ENCODE measurements around the gene RASGRP3.
"Not testable (repeated sequence)": the region's sequence is repeated elsewhere in the genome, so short reads cannot be mapped to it uniquely, and the experiment has no call there.

RASGRP3 gene

DNA sequence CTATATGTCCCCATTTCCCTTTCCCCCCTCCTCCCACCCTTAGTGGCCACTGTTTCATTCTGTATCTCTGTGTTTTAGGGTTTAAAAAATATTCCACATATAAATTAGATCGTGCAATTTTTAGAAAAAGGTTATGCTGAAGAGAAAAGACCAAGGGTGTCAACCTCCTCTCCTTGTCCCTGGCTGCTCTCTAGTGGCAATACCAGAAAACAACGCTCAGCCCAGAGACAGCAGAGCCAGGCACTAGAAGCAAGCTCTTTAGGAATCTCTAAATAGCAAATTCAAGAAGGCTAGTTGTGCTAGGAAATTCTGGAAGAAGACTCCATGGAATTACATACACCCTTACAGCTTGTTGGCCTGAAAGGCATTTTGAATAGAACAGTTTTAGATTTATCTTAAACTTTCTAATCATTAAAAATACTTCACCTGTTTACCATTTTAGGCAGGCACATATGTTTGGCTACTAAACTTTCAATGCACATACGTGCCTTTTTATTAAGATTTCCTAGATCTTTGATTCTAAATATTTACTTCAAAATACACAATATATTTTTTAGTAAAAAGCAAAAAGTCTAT lies 35.1 kb upstream of the RASGRP3 start:
- no peak overlapping the region for H3K4me3 ChIP-seq (ENCODE audit: low read length)
- H3K36me3 ChIP-seq (ENCODE audit: insufficient read depth, low read depth, low read length): no peaks in the 10 kb centered on the region
- no peaks in the 10 kb centered on the region for H3K27me3 ChIP-seq (ENCODE audit: insufficient read depth, low read length)
- no peaks in the 10 kb centered on the region for H3K9me3 ChIP-seq (ENCODE audit: insufficient read depth, low read depth, low read length)
- no peak overlapping the region for H3K9ac ChIP-seq (ENCODE audit: low read depth, low read length)
- no peak overlapping the region for H3K27ac ChIP-seq (ENCODE audit: low read length)
- H3K4me1 ChIP-seq (ENCODE audit: insufficient read depth, low read length): no peaks in the 10 kb centered on the region

DNA sequence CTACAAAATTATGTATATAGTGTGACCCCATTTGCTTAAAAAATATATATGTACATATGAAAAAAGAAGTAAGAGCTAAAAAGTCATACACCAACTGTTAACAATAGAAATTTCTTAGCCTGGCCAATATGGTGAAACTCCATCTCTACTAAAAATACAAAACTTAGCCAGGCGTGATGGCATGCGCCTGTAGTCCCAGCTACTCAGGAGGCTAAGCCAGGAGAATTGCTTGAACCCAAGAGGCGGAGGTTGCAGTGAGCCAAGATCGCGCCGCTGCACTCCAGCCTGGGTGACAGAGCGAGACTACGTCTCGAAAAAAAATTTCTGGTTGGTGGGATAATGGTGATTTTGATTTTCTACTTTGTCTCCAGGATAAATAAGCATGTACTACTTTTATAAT lies 34.4 kb upstream of the RASGRP3 start:
- H3K27ac ChIP-seq (ENCODE audit: low read length); H3K36me3 ChIP-seq (ENCODE audit: insufficient read depth, low read depth, low read length); H3K9me3 ChIP-seq (ENCODE audit: insufficient read depth, low read depth, low read length); H3K4me1 ChIP-seq (ENCODE audit: insufficient read depth, low read length); H3K9ac ChIP-seq (ENCODE audit: low read depth, low read length); H3K27me3 ChIP-seq (ENCODE audit: insufficient read depth, low read length); H3K4me3 ChIP-seq (ENCODE audit: low read length): not testable (repeated sequence)

DNA sequence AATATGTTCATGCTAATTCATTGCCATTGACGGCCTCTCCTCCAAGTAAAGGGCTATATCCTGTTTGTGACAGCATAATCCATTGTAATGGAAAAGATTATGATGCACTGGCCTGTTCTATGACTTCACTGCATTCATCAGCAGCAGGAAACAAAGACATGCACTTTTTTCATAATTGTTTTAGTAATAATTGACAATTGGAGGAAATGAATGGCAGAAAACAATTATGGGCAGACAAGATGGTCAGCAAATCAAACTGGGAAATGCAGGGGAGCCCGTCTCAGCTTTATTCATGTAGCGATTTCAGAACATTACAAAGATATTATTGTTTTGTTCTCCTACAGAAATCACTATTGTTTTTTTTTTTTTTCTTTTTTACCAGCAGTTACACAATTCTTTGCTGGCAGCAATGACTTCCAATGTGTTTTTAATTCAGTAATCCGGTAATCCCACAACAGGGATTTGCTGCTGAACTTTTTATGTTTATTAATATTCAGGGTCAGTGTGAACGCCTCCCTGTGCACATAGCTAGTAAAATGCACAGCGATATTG lies 33.8 kb upstream of the RASGRP3 start:
- no peak overlapping the region for H3K27ac ChIP-seq (ENCODE audit: low read length)
- H3K4me1 ChIP-seq (ENCODE audit: insufficient read depth, low read length): no peaks in the 10 kb centered on the region
- no peaks in the 10 kb centered on the region for H3K27me3 ChIP-seq (ENCODE audit: insufficient read depth, low read length)
- no peaks in the 10 kb centered on the region for H3K9me3 ChIP-seq (ENCODE audit: insufficient read depth, low read depth, low read length)
- no peak overlapping the region for H3K9ac ChIP-seq (ENCODE audit: low read depth, low read length)
- no peak overlapping the region for H3K4me3 ChIP-seq (ENCODE audit: low read length)
- no peaks in the 10 kb centered on the region for H3K36me3 ChIP-seq (ENCODE audit: insufficient read depth, low read depth, low read length)

DNA sequence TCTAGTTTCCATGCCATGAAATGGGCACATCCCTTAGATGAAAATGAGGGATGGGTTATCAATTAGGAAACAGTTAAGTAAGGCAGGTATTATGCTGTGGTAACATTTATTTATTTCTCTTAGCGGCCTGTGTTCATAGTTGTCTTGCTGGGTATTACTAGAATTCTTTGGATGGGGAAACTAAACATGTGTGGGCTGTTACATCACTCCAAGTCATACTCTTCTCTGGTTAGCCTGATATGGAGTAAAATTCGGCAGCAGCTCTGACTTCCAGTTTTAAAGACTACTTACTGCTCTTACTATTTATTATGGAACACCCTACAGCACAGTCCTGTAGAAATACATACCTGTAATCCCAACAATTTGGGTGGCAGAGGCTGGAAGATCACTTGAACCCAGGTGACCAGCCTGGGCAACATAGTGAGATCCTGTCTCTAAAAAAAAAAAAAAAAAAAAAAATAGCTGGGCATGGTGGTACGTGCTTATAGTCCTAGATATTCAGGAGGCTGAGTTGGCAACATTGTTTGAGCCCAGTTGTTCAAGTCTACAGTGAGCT lies 33.1 kb upstream of the RASGRP3 start:
- H3K9ac ChIP-seq (ENCODE audit: low read depth, low read length): no peak overlapping the region
- H3K9me3 ChIP-seq (ENCODE audit: insufficient read depth, low read depth, low read length): no peaks in the 10 kb centered on the region
- H3K4me3 ChIP-seq (ENCODE audit: low read length): no peak overlapping the region
- H3K27me3 ChIP-seq (ENCODE audit: insufficient read depth, low read length): no peaks in the 10 kb centered on the region
- no peaks in the 10 kb centered on the region for H3K36me3 ChIP-seq (ENCODE audit: insufficient read depth, low read depth, low read length)
- H3K27ac ChIP-seq (ENCODE audit: low read length): no peak overlapping the region
- H3K4me1 ChIP-seq (ENCODE audit: insufficient read depth, low read length): no peaks in the 10 kb centered on the region

DNA sequence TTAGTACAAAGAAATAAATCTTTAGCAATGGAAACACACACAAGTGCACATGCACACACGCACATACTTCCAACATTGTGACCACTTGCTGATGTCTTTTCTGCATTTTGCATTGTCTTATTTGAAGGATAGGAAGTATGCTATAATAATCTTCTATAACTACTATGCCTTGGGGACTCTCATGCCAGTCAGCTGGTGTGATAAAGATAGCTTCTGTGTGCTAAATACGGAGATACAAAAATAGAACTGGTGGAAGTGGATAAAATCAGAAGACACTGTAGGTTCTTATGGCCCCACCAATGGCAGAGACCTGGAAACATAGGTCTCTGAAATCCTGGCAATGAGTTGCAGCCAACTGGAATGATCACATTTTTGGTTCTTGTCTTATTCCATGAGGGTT lies 31.5 kb upstream of the RASGRP3 start:
- no peak overlapping the region for H3K4me3 ChIP-seq (ENCODE audit: low read length)
- H3K36me3 ChIP-seq (ENCODE audit: insufficient read depth, low read depth, low read length): no peaks in the 10 kb centered on the region
- H3K27ac ChIP-seq (ENCODE audit: low read length): no peak overlapping the region
- H3K27me3 ChIP-seq (ENCODE audit: insufficient read depth, low read length): no peaks in the 10 kb centered on the region
- no peaks in the 10 kb centered on the region for H3K9me3 ChIP-seq (ENCODE audit: insufficient read depth, low read depth, low read length)
- no peak overlapping the region for H3K9ac ChIP-seq (ENCODE audit: low read depth, low read length)
- H3K4me1 ChIP-seq (ENCODE audit: insufficient read depth, low read length): no peaks in the 10 kb centered on the region

DNA sequence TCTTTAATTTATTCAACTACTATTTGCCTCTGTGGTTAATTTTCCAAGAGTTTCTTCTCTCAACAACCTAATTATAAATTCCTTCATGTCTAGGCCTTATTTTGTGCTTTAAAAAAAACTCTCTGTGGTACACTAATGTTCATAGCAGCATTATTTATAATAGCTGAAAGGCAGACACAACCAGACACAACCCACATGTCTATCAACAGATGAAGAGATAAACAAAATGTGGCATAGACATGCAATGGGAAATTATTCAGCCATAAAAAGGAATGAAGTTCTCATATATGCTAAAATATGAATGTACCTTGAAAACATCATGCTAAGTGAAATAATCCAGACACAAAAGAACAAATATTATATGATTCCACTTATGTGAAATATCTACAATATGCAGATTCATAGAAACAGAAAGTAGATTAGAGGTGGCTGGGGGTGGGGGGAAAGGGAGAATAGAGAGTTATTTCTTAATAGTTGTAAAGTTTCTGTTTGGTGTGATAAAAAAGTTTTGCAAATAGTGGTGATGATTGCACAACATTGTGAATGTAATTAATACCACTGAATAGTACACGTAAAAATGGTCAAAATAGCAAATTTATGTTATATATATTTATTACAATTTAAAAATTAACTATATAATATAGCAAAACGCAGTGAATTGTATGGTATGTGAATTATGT lies 28.1 kb upstream of the RASGRP3 start:
- no peaks in the 10 kb centered on the region for H3K4me1 ChIP-seq (ENCODE audit: insufficient read depth, low read length)
- H3K9ac ChIP-seq (ENCODE audit: low read depth, low read length): no peak overlapping the region
- no peaks in the 10 kb centered on the region for H3K27me3 ChIP-seq (ENCODE audit: insufficient read depth, low read length)
- H3K27ac ChIP-seq (ENCODE audit: low read length): no peak overlapping the region
- H3K4me3 ChIP-seq (ENCODE audit: low read length): no peak overlapping the region
- H3K9me3 ChIP-seq (ENCODE audit: insufficient read depth, low read depth, low read length): no peaks in the 10 kb centered on the region
- no peaks in the 10 kb centered on the region for H3K36me3 ChIP-seq (ENCODE audit: insufficient read depth, low read depth, low read length)

DNA sequence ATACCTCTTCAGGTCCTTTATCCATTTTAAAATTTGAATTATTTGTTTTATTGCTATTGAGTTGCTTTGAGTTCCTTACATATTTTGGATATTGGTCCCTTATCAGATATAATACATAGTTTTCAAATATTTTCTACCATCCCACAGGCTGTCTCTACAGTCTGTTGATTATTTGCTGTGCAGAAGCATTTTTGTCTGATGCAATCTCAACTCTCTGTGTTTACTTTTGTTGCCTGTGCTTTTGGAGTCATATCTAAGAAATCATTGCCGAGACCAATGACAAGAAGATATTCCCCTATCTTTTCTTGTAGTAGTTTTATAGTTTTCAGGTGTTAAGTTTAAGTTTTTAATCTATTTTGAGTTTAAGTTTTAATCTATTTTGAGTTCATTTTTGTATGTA lies 25.2 kb upstream of the RASGRP3 start:
- Histone ChIP-seq H3K4me3 (ENCODE audit: low read length) (no peak overlapping the region), H3K36me3 (ENCODE audit: insufficient read depth, low read depth, low read length) (no peaks in the 10 kb centered on the region), H3K27me3 (ENCODE audit: insufficient read depth, low read length) (no peaks in the 10 kb centered on the region)

DNA sequence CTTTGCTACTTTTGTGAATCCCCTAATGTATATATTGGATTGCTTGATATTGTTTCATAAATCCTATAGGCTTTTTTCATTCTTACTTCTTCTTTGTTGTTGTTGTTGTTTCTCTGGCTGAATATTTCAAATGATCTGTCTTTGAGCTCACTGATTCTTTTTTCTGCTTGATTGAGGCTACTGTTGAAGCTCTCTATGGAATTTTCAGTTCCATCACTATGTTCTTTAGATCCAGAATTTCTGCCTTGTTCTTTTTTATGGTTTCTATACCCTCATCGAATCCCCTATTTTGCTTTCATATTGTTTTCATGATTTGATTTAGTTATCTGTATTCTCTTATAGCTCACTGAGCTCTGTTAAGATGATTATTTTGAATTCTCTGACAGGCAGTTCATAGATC lies 24.6 kb upstream of the RASGRP3 start:
- H3K4me1 ChIP-seq (ENCODE audit: insufficient read depth, low read length): no peaks in the 10 kb centered on the region
- no peak overlapping the region for H3K4me3 ChIP-seq (ENCODE audit: low read length)
- no peaks in the 10 kb centered on the region for H3K36me3 ChIP-seq (ENCODE audit: insufficient read depth, low read depth, low read length)
- H3K9ac ChIP-seq (ENCODE audit: low read depth, low read length): no peak overlapping the region
- no peaks in the 10 kb centered on the region for H3K27me3 ChIP-seq (ENCODE audit: insufficient read depth, low read length)
- H3K9me3 ChIP-seq (ENCODE audit: insufficient read depth, low read depth, low read length): no peaks in the 10 kb centered on the region
- no peak overlapping the region for H3K27ac ChIP-seq (ENCODE audit: low read length)

More for the DNA sequence above, 25.2 kb upstream of the RASGRP3 start:
- H3K9ac ChIP-seq (ENCODE audit: low read depth, low read length): no peak overlapping the region
- no peak overlapping the region for H3K27ac ChIP-seq (ENCODE audit: low read length)
- H3K4me1 ChIP-seq (ENCODE audit: insufficient read depth, low read length): no peaks in the 10 kb centered on the region
- no peaks in the 10 kb centered on the region for H3K9me3 ChIP-seq (ENCODE audit: insufficient read depth, low read depth, low read length)

DNA sequence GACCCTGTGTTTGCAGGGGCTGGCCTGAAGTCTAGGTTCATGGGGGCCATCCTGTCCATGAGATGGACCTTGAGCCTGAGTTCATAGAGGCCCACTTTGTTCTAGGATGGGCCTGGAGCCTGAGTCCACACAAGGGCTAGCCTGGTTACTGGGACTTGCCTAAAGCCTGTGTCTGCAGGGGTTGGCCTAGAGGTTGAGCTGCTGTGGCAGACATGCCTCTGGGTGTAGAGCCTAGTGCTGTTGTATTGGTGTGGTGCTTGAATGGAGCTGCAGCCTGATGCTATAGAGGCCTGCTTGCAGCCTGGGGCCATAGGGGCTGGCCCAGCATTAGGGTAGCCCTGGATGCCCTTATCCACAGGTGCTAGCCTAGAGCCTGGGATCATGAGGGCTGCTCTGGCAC lies 23.9 kb upstream of the RASGRP3 start:
- no peak overlapping the region for H3K4me3 ChIP-seq (ENCODE audit: low read length)
- H3K4me1 ChIP-seq (ENCODE audit: insufficient read depth, low read length): no peaks in the 10 kb centered on the region
- H3K27me3 ChIP-seq (ENCODE audit: insufficient read depth, low read length): no peaks in the 10 kb centered on the region
- no peak overlapping the region for H3K27ac ChIP-seq (ENCODE audit: low read length)
- no peaks in the 10 kb centered on the region for H3K9me3 ChIP-seq (ENCODE audit: insufficient read depth, low read depth, low read length)
- H3K9ac ChIP-seq (ENCODE audit: low read depth, low read length): no peak overlapping the region
- H3K36me3 ChIP-seq (ENCODE audit: insufficient read depth, low read depth, low read length): no peaks in the 10 kb centered on the region

DNA sequence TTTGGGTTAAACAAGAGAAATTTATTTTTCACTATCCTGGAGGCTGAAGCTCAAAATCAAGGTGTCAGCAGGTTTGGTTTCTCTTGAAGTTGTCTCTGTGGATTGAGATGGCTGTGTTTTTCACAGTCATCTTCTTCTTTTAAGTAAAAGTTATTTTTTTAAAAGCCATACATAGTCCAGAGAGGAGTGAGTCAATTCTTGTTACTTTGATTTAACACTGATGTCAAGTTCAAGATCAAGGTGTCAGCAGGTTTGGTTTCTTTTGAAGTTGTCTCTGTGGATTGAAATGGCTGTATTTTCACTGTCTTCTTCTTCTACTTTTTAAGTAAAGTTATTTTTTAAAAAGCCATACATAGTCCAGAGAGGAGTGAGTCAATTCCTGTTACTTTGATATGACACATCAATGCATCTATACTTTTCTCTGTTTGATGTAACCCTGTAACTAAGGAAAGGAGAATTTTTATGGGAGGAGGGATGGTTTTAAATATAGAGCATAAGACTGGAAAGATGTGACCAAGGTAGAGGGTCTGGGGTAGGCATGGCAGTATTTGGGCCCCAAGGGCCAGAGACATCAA lies 22.5 kb upstream of the RASGRP3 start:
- no peaks in the 10 kb centered on the region for H3K36me3 ChIP-seq (ENCODE audit: insufficient read depth, low read depth, low read length)
- H3K4me3 ChIP-seq (ENCODE audit: low read length): no peak overlapping the region
- no peaks in the 10 kb centered on the region for H3K4me1 ChIP-seq (ENCODE audit: insufficient read depth, low read length)
- no peaks in the 10 kb centered on the region for H3K27me3 ChIP-seq (ENCODE audit: insufficient read depth, low read length)
- H3K27ac ChIP-seq (ENCODE audit: low read length): no peak overlapping the region
- H3K9me3 ChIP-seq (ENCODE audit: insufficient read depth, low read depth, low read length): no peaks in the 10 kb centered on the region
- no peak overlapping the region for H3K9ac ChIP-seq (ENCODE audit: low read depth, low read length)

DNA sequence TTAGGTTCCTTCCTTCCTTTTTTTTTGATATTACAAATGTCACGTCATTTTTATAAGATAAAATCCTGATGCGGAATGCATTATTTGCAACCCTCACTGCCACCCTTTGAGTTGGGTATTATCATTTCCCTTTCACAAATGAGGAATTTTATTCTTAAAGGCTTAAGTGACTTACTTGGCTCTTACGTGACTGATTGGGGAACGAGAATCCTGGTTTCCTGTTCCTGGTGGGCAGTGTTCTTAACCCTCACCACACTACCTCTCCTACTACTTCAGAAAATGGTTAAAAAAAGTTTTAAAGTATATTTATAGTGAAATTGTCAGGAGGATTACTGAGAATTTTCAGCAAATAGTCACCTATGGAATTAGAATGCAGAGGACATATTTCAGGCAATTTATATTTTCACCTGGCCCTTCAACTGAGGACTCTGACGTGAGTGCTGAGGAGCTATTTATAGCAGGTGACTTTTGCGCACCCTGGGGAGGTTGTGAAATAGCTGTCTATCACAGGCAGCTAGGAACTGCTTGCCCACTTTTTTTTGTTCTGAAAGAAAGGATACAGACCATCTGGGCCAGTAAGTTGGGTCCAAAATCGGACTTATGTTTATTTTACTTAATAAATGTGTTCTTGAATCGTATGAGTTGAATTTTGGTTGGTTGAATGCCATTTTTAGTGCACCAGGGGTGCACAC lies 18.7 kb upstream of the RASGRP3 start:
- Histone ChIP-seq H3K27ac (ENCODE audit: low read length) (no peak overlapping the region), H3K4me3 (ENCODE audit: low read length) (no peak overlapping the region), H3K9ac (ENCODE audit: low read depth, low read length) (no peak overlapping the region), H3K27me3 (ENCODE audit: insufficient read depth, low read length) (no peaks in the 10 kb centered on the region), H3K36me3 (ENCODE audit: insufficient read depth, low read depth, low read length) (no peaks in the 10 kb centered on the region), H3K9me3 (ENCODE audit: insufficient read depth, low read depth, low read length) (no peaks in the 10 kb centered on the region), H3K4me1 (ENCODE audit: insufficient read depth, low read length) (no peaks in the 10 kb centered on the region)
